ENCODE data around the gene HEPHL1.
"Not testable (repeated sequence)": the region's sequence is repeated elsewhere in the genome, so short reads cannot be mapped to it uniquely, and the experiment has no call there.

The HEPHL1 gene

GRCh38 chr11:94151903-94152677 is 130.9 kb downstream of the HEPHL1 start:
- H3K27ac ChIP-seq = peak overlapping the region; percentile 77
- TF ChIP-seq CTCF (conservative IDR thresholded peaks at IDR 0.05; ENCODE audit: low read depth) = no peak
- peak; percentile 95 for DNase-seq (ENCODE audit: low spot score)
- POLR2A ChIA-PET (ENCODE audit: low non-redundant PET) = interaction anchor here (1.1 kb wide), 1 partner anchor 24 kb away, joined by 4 read pairs; the partner anchor contains the start of gene PANX1
- CTCF ChIA-PET = no interaction called here

DNA sequence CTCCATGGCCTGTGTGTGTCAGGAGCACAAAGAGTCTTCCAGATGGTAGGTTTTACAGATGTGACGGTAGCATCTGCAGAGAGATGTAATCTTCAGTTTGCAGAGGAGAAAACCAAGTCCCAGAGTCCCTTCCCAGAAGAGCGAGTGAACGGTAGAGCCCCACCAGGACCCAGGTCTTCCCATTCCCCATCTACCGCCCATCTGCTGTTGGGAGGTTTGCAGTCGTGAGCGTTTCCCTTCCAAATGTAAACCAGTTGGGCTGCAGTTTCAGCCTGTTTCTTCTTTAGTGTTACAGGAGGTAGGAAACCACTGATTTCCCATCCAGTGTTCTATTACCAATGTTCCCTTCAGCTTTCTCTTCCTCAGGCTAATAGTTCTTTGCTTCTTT is 131.5 kb downstream of the HEPHL1 start:
- no peak for TF ChIP-seq CTCF (conservative IDR thresholded peaks at IDR 0.05; ENCODE audit: low read depth)
- POLR2A ChIA-PET (ENCODE audit: low non-redundant PET) = interaction anchor here (1.1 kb wide), 1 partner anchor 24 kb away, joined by 4 read pairs; the partner anchor contains the start of gene PANX1
- DNase-seq (ENCODE audit: low spot score) = no peak
- H3K27ac ChIP-seq = peak overlapping the region; percentile 77
- CTCF ChIA-PET = no interaction called here

GRCh38 chr11:94153320-94153719 is 132.2 kb downstream of the HEPHL1 start:
- H3K27ac ChIP-seq = no peak overlapping the region
- CTCF ChIA-PET = interaction anchor here (0.8 kb wide), 1 partner anchor 258 kb away, joined by 4 read pairs; no protein-coding TSS in a partner anchor
- TF ChIP-seq CTCF (conservative IDR thresholded peaks at IDR 0.05; ENCODE audit: low read depth) = no peak
- POLR2A ChIA-PET (ENCODE audit: low non-redundant PET) = no interaction called here
- no peak for DNase-seq (ENCODE audit: low spot score)

GRCh38 chr11:94154095-94154856 is 133.1 kb downstream of the HEPHL1 start:
- H3K27ac ChIP-seq = no peak overlapping the region
- DNase-seq (ENCODE audit: low spot score) = no peak
- TF ChIP-seq CTCF (conservative IDR thresholded peaks at IDR 0.05; ENCODE audit: low read depth) = no peak
- ChIA-PET CTCF (interaction anchor here (0.8 kb wide), 1 partner anchor 259 kb away, joined by 4 read pairs; no protein-coding TSS in a partner anchor), POLR2A (ENCODE audit: low non-redundant PET) (no interaction called here)

- POLR2A ChIA-PET (ENCODE audit: low non-redundant PET); H3K27ac ChIP-seq; CTCF ChIA-PET; DNase-seq (ENCODE audit: low spot score): not testable (repeated sequence)
Observed at GRCh38 chr11:94157339-94157738, 136.2 kb downstream of the HEPHL1 start.
